CD4-positive, alpha-beta T cell treated with Interleukin-15 for 1 hour (primary cell): ENCODE data around the gene AMOTL1.
"Not testable (repeated sequence)": the region's sequence is repeated elsewhere in the genome, so short reads cannot be mapped to it uniquely, and the experiment has no call there.

Source experiments
- DNase-seq: peaks from one replicate; pipeline ENCODE4 v3.0.0-alpha.2; 2020

Gene AMOTL1

DNA sequence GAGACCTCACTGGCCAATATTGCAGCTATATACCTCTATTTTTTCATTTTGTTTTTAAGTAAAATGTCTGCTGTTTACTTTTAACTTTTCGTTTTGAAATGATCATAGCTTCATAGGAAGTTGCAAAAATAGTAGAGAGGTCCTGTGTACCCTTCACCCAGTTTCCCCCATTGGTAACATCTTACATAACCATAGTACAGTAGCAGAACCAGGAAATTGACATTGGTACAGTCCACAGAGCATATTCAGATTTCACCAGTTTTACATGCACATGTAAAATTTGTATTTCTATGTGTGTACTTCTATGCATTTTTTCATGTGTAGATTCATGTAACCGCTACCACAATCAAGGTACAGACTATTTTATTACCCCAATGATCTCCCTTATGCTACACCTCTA, 3.8 kb downstream of the AMOTL1 start:
- no peak for DNase-seq

DNA sequence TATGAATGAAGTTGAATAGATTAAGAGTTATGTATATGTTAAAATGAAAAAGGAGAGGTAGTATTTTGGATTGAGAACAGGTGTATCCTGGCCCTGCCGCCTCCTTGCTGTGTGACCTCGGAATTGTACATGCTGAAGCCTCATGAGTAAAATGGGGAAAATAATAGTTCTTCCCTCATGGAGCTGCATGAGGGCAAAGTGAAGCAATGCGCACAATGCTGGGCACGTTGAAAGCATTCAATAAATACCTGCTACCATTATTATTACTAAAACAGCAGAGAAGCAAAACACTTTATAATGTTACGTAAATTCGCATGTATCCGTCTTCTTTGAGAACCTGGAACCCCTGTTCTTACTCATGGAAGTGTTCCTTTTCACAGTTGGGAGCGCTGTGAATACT, 5.7 kb downstream of the AMOTL1 start:
- DNase-seq: no peak

DNA sequence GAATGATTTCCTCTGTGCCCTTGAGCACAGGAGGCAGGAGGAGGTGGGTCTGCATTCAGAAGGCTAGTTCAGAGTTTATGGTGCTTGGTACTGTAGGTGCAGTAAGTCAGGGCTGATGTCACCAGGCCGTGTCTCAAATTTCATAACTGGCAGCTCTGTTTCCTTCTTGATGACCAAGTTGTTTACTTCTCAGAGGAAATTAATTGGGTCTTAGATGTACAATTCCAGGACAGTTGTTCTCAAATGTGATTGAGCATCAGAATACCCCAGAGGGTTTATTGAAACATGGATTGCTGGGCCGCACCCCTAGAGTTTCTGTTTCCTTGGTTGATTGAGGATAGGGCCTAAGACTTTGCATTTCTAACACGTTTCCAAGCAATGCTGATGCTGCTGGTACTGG, 6.2 kb downstream of the AMOTL1 start:
- no peak for DNase-seq

DNA sequence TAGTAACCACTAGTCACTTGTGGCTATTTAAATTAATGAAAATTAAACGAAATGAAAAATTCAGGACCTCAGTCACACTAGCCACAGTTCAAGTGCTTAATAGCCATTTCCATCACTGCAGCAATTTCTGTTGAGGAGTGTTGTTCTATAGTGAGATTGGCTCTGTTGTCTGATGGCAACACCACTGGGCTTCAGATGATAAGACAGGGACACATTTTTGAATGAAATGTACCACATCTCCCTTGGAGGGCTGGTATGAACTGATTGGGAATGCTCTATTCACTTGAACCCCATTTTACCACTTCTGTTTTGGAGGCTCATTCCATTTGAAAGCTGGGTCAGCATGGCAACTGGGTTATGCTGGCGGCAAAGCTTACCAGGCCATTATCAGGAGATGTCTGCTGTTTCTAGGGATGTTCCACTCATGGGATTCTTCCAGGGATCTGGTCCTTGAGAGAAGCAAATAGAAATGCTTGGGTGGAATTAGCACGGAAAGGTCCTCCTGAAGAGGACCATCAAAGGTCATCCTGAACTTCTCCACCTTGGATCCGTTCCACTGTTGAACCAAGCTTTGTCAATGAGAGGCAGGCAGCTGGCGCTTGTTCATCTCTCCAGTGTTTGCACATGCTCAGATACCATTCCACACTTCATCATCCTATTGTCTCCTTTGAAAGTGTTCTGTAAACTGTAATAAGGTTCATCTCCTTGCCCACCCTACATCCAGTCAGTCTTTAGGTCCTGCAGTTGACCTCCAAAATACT, 7.6 kb downstream of the AMOTL1 start:
- no peak for DNase-seq

DNA sequence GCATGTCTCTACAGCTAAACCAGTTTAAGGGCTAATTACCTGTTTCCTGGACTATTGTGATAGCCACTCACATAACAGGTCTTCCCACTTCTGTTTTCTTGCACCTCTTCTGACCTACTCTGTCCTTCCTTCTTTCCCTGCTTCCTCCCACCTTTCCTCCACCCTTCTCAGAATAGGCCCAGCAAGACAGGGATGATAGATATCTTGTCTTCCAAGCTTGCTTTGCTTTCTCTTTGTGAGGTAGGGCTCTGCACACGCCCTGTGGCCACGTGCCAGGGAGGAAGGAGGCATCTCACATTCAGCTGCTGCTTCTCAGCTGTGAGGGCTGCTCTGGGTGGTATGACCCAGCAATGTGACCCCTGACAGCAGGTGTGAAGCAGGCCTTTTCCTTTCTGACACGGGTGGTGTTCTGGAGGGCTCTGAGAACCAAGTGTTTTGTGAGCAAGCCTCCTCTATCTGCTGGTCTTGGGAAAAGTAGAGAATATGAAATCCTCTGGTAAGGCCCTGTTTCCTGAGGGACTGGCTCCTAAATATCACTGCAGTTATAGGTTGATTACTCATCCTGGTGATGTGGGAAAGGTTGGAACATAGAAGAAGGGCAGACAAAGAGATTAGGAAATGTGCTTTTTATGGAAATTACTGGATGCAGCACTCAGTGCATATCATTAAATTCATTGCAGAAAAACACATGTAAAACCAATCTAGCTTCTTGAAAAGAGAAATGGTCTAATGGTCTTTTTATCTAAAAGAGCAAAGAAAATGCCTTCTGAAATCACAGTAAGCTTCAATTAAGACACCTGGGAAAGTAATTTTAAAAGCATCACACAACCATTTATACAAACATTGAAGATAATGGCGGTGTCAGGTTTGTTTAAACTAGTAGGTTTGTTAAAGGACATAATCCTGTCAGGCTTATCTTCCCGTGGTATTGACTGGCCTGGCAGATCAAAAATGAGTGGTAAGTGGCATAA, 8.5 kb downstream of the AMOTL1 start:
- DNase-seq: no peak

DNA sequence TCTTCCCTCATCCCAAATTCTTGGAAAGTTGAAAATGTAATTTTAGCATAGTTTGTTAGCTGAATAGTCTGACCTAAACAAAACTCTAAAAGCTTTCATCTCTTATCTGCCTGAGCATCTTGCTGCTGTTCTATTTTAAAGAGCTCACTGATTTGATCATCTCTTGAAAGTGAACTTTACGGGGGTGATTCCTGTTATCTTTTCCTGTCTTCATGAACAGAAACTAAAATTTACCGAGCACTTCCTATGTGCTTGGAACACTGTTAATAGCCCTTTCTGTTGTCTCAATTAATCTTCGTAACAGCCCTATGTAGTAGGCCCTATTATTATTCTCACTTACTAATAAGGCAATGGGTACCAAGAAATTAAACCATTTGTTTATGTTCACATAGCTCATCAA, 12.3 kb downstream of the AMOTL1 start:
- DNase-seq: no peak

DNA sequence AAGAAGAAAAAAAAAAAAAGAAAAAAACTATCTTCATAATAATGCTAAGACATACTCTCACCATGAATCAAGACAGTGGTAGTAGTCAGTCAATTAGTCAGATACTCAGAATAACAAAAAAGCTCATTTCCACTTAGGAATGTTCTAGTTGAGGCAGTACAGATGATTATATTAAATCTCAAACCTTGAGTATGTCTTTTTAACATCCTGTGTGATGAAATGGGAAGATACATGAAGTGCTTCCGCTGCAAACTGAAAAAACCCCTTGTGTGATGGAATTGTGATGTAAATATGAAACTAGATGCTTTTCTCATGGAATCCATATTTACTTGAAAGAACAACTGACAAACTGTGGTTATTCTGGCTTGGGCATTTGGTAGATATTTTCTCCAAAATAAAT, 13.7 kb downstream of the AMOTL1 start:
- no peak for DNase-seq

DNA sequence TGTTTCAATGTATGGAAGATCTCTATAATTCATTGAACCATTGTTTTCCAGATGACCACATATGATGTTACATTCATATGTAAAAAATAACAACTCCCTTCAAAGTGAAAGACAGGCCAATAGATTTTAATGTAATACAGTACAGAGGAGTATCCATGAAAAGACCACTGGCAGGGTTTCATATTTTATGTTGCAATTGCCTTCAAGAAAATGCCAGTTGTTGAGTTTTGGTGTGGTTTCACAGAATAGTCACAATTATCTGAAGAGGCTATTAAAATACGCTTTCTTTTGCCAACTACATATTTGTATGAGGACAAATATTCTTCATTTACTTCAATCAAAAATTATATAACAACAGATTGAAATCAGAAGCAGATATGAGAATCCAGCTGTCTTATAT, 14.3 kb downstream of the AMOTL1 start:
- DNase-seq: no peak

DNA sequence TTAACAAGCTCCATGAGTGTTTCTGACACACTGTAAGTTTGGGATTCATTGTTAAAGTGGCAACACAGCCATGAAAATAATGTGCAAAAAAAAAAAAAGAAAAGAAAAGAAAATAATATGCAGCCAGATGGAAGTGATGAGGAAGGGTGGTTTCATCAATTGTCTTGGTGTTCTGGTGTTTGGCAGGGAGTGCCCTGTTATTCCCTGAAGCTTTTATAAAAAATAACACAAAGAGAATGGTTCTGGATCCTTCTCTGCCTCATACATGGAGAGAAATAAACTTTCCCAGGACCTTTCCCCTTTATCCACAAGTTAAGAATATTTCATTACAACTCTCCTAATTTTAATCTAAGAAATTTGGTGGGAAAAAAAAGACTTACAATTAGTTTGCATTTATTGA, 16.7 kb downstream of the AMOTL1 start:
- no peak for DNase-seq

DNA sequence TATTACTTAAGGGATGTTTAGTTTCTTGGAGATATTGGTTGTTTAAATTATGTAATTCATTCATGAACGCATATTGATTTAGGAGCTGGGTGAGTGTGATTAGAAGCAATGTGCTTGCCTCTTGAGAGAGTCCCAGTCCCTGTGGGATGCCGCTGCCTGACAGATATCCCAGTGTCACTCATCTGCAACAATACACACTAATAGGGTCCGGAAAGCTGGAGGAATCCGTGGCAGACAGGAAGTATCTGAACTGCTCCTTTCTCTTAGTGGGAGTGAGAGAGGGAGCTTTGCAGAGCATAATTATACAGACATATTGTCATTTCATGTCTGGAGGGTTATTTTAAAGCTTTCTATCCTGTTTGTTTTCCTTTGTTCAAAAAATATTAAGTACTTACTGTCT, 17.4 kb downstream of the AMOTL1 start:
- DNase-seq: no peak

DNA sequence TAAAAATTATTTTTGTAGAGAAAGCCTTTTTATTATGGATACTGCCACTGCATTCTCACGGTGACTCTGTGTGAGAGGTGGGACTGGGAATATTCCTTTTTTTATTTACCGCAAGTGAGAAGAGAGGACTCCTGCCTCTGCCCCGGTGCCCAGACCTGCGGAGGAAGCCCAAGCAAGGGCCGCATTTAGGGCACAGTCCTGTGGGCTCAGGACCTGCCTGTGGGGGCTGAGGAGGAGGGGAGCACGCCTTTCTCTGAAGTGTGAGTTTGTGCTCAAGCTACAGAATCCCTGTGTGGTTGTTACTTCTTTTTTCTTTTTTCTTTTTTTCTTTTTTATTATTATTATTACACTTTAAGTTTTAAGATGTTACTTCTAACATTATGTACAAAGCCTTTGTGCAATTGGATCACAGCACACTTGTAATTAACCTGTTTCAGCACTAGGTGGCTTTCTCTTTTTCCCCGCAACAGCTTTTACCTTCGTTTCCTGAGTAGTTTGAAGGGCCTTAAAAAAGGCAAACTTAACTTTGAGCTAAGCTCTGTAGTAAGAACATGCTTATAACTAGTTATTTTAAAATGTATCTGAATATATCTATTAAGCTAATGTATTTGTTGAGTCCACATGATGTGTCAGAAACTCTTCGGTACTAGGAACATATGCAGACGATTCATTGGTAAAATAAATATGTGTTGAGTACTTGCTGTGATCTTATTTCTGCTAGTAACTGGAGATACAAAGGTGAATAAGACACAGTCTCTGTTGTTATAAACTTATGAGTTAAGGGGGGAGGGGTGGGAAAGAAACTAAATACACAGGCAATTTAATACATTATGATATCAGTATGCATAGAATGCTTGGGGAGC, 18.3 kb downstream of the AMOTL1 start:
- DNase-seq: no peak

DNA sequence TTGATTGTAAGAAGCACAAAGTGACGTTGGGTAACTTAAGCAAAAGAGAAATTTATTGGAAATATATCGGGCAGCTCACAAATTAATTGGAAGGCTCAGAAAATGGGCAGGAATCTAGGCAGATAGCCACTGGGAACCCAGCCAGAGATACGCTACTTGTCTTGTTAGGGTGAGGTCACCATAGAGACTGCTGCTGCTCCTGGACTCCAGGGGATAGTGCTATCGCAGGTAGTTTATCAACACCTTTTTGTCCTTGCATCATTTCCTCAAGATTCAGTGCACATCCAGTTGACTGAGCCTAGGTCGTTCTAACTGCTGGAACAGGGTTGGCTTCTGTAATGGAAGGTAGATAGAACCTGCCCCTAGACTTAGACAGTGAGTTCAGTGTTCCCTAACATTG, 19.6 kb downstream of the AMOTL1 start:
- DNase-seq: no peak

DNA sequence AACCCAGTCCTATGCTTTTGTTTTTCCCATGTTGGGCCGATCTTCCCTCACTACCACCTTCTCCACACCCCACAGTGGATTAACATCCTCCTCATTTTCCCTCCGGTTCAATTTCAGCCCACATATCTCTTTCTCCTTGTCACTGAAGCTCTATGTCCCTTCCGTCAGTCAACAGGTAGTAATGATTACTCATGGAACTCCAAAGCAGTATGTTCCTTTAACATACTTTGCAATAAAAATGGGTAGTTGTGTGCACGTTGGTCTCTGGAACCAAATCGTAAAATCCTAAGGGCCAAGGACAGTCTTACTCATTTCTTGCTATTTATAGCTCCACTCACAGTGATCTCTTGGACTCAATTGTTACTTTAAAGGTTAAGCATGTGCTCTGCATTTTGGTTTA, 20.2 kb downstream of the AMOTL1 start:
- no peak for DNase-seq

DNA sequence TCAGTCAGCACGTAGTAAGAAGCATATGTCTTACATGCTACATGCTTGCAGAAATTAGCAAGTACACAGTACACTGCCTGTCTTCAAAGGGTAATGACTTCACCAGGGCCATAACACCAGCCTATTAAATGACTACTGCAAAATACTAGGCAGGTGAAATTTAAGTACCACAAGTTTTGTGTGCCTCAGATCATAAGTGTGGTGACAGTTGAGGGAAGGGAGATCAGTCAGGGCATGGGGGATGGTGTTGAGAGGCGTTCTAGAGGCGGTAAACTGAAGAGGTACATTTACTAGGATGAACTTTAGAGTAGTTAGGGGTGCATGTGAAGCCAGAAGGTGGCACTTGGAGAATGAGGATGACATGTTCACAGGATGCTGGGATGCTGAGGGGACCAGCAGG, 22.0 kb downstream of the AMOTL1 start:
- no peak for DNase-seq

DNA sequence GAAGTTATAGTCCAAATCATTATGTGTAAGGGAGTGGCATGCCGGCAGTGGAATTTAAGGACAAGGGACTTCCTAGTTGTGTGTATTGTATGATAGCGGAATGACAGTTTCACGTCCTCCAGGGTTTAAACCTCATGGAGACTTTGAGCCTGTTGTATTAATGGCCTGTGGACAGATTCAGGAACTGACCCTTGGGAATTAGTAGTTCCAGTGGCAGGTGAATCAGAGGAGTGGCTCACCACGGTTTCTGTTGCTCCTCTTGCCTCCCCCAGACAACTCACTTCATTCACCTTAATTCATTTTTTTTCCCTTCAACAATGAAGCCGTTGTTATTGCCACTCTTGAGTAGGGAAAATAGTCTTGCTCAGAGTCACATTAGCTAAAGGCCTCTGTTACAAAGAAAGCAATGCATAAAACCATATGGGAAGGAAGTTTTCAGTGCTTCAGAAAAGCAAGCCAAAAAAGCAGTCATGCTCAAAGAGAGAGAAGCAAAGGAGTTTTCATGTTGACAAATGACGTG, 22.6 kb downstream of the AMOTL1 start:
- no peak for DNase-seq

DNA sequence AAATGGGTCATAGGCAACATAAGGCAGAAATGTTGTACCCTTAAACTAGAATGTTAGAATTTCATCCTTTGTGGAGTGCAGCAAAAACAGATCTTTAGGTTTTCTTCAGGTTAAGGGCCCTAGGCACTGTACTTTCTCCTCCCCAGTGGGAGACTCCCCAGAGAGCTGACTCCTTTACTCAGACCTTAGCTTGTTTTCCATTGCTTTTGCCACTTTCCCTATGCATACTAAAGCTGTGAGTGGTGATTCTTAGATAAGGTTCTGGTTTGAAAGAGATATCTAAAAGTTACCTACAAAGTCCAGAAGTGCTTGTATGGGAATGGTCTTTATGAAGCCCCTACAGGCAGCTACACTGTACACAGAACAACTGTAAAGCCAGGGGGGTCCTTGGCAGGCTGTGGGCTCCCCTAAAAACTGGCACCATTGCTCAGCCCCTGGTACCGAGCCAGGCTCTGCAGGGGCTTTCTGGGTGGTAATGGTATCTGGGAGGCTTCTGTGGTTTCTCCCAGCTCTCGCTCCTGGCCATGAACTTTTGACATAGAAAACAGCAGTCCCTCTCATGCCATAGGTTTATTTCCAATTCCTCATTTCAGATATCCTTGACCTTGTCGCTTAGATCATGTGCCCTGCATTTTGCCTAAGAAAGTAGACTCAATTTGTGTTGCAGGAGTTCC, 23.2 kb downstream of the AMOTL1 start:
- no peak for DNase-seq

DNA sequence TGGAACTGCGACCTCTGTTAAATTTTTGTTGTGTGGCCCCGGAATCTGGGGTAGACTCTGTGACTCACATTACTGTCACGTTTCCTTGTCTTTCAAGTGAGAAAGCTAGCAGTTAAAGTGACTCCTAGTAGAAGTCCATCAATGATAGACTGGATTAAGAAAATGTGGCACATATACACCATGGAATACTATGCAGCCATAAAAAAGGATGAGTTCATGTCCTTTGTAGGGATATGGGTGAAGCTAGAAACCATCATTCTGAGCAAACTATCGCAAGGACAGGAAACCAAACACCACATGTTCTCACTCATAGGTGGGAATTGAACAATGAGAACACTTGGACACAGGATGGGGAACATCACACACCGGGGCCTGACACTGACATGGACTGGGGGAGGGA, 23.8 kb downstream of the AMOTL1 start:
- not testable (repeated sequence) for DNase-seq

DNA sequence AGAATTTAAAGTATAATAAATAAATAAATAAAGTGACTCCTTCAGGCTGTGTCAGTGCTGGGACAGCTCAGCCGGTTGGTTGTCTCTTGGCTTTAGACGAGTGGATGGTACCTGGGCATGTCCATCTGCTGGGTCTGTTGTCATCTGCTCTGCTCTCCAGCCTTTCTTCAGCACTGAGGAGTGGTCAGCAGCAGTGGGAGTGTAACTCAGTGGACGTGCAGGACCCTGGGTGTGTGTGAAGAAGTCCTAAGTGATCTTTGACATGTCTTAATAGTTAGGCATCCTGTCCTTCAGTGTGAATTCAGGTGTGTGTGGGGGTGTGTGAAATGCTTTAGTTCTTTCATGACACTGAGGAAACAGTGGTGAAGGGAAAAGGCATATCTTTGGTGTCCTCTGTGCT, 24.3 kb downstream of the AMOTL1 start:
- DNase-seq: no peak

DNA sequence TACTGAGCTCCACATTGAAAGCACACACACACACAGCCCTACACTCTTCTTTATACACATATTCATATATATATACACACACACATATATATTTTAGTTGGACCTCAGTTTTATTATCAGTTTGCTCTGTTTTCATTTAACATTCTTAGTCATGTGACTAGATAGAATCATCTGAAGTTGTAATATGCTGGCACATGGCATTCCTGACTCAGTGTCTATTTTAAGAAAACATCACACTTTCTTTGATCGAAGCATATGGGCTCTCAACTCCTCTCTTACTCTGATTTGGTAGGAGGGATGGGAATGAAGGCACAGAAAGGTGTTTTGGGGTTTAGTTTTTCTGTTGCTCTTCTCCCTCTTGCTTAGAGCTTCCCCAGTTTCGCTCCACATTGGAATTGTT, 24.8 kb downstream of the AMOTL1 start:
- no peak for DNase-seq

DNA sequence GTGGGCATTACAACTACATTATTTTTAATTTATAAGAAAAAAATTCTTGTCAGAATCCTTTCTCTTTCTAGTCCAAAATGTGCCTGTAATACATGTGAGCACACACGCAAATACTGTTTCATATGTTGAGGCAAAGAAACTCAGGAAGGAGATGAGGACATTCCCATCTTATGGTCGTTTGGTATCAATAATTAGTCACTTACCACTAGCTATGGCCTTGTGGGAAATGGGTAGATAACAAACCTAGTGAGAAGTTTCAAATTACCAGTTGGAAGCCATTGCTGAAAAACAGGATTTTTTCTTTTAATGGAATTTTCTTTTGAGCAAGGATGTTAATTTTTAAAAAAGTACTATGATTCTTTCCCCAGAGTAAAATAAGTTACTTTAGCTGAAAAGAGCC, 25.7 kb downstream of the AMOTL1 start:
- DNase-seq: no peak

DNA sequence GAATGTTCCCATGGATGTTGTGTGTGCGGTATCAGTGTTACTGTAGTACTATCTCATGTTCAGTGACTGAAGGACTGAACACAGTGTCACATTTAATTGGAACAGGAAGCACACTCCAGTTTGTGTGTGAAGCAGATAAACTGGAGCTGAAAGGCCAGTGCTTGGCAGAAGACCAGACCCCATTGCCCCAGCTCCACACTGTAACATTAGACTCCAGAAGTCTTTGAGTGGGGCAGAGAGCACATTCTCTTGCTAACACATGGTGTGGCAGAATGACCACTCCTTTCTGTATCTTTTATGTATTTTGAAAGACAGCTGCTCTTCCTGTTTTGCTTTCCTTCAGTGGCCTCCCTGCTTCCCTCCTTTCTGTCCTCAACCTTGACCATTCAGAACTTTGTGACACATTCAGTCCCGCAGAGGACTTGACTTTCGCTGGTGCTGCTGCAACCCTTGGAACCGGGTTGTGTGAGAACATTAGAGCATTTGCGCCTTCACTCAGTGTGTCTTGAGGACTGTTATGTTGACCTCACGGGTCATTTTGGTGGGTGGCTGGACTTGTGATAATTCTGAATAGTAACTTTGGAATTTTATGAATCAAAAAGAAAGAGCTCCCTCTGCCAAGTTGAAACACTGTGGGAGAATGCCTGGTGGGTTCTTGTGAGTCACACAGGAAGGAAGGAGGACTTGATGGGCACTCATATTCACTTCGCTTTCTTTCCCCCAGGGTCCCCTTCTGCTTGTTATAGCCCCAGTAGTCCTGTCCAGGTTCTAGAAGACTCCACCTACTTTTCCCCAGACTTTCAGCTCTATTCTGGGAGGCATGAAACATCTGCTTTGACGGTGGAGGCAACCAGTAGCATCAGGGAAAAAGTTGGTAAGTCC, 26.4 kb downstream of the AMOTL1 start:
- no peak for DNase-seq
